Keratinocyte (primary cell): ENCODE results near the gene ZBTB2. TPM values are rescaled to one million over a fixed set of nuclear protein-coding genes. Genes with fewer than 3 reads are reported as not detected.
"Not testable (repeated sequence)": the region's sequence is repeated elsewhere in the genome, so short reads cannot be mapped to it uniquely, and the experiment has no call there.

ENCODE experiments used
- DNase-seq: peaks from one replicate; pipeline ENCODE4 v3.0.0-alpha.2; 2011; ENCODE audit warnings: low read depth, missing footprints, low spot score
- FAIRE-seq: peaks from 2 replicates; lab custom pipeline; 2011; peaks lifted over from hg19 to GRCh38; lab: Jason Lieb, UNC
- H2AFZ ChIP-seq: 2 replicates; pipeline ENCODE4 v1.6.0; 2012; ENCODE audit warnings: low read length, control low read depth, inconsistent platforms; ENCODE audit not compliant: control insufficient read depth
- H3K27ac ChIP-seq: 2 replicates; pipeline ENCODE4 v1.5.1; 2011; ENCODE audit warnings: low read length; ENCODE audit not compliant: control insufficient read depth, insufficient read depth
- H3K27me3 ChIP-seq: 3 replicates; pipeline ENCODE4 v1.6.0; 2011; ENCODE audit warnings: low read length; ENCODE audit not compliant: control insufficient read depth, insufficient read depth; ENCODE audit errors: extremely low read depth
- H3K36me3 ChIP-seq, 2 experiments: 2 replicates in 1 of 2; 3 replicates in 1 of 2; pipeline ENCODE4 v1.5.1; 2011; ENCODE audit warnings: low read length in 2 of 2, mild to moderate bottlenecking in 1 of 2; ENCODE audit not compliant: control insufficient read depth in 2 of 2, insufficient read depth in 2 of 2; ENCODE audit errors: extremely low read depth in 1 of 2
- H3K4me1 ChIP-seq: 3 replicates; pipeline ENCODE4 v1.5.1; 2011; ENCODE audit warnings: low read length; ENCODE audit not compliant: control insufficient read depth, insufficient read depth; ENCODE audit errors: extremely low read depth
- H3K4me2 ChIP-seq: 3 replicates; pipeline ENCODE4 v1.6.0; 2011; ENCODE audit warnings: low read depth, low read length; ENCODE audit not compliant: control insufficient read depth, insufficient read depth; ENCODE audit errors: extremely low read depth
- H3K4me3 ChIP-seq, 3 experiments: fragments of 200-600 bp in 1 of 3; sonication (generic) in 1 of 3; 2 replicates in 2 of 3; 3 replicates in 1 of 3; pipeline ENCODE4 v1.5.1; 2011 to 2016; ENCODE audit warnings: low read length in 3 of 3, mild to moderate bottlenecking in 3 of 3, control low read depth in 2 of 3, inconsistent platforms in 1 of 3, low read depth in 1 of 3, mixed read lengths in 1 of 3, mixed run types in 1 of 3, moderate library complexity in 1 of 3; ENCODE audit not compliant: control insufficient read depth in 2 of 3, insufficient read depth in 2 of 3; ENCODE audit errors: extremely low read depth in 1 of 3
- H3K79me2 ChIP-seq: 2 replicates; pipeline ENCODE4 v1.6.0; 2012; ENCODE audit warnings: low read length; ENCODE audit not compliant: control insufficient read depth, insufficient read depth
- H3K9ac ChIP-seq: 3 replicates; pipeline ENCODE4 v1.6.0; 2011; ENCODE audit warnings: low read length; ENCODE audit not compliant: control insufficient read depth, insufficient read depth; ENCODE audit errors: extremely low read depth
- H3K9me1 ChIP-seq: 3 replicates; pipeline ENCODE4 v1.6.0; 2011; ENCODE audit warnings: low read length; ENCODE audit not compliant: control insufficient read depth, insufficient read depth; ENCODE audit errors: extremely low read depth
- H3K9me3 ChIP-seq: 2 replicates; pipeline ENCODE4 v1.5.1; 2012; ENCODE audit warnings: low read depth, low read length; ENCODE audit not compliant: control insufficient read depth
- H4K20me1 ChIP-seq: 3 replicates; pipeline ENCODE4 v1.6.0; 2011; ENCODE audit warnings: low read length; ENCODE audit not compliant: control insufficient read depth, insufficient read depth; ENCODE audit errors: extremely low read depth
- CTCF ChIP-seq, 3 experiments: IDR thresholded peaks in 1 of 3; conservative IDR thresholded peaks in 1 of 3; optimal IDR thresholded peaks in 1 of 3; 2 replicates in 2 of 3; 3 replicates in 1 of 3; pipeline versions ENCODE3 to v1.5.1; 2011; ENCODE audit warnings: low read length in 3 of 3, mild to moderate bottlenecking in 3 of 3, moderate library complexity in 2 of 3, control low read depth in 1 of 3, inconsistent platforms in 1 of 3; ENCODE audit not compliant: insufficient read depth in 2 of 3; ENCODE audit errors: extremely low read depth in 1 of 3
- EZH2 ChIP-seq: IDR thresholded peaks from one replicate; pipeline ENCODE4 v1.6.1; 2012; ENCODE audit warnings: inconsistent platforms, mild to moderate bottlenecking, low read length, moderate library complexity
- dilution Hi-C: fragments of 300-500 bp; cut with MboI; formaldehyde crosslinking; loops from one replicate; pipeline ENCODE4 v1.7.0; 2020; ENCODE audit warnings: low sequenced_read_pairs; ENCODE audit not compliant: extremely low pct_ligation_motif_present
- polyA plus RNA-seq, 5 experiments: library from polyadenylated mRNA; depleted of rRNA in 3 of 5; stranded (reverse) in 3 of 5; stranded (forward) in 1 of 5; unstranded in 1 of 5; fragments of >200 nt; gene quantifications; 1 replicate in 1 of 5; 2 replicates in 3 of 5; 3 replicates in 1 of 5; pipeline versions ENCODE4 v1.2.1 to v1.2.3, GENCODE V29; 2011 to 2012; ENCODE audit warnings: missing spikeins in 2 of 5, low read depth in 1 of 5, low replicate concordance in 1 of 5

ZBTB2 gene
- polyA plus RNA-seq, 1 donor (not counting 4 experiments of a cell fraction or from before 2014, with no cell fraction given) = 10.9 TPM

GRCh38 chr6:151317995-151318365 is 73.4 kb downstream of the ZBTB2 start:
- no peaks in the 10 kb centered on the region for H3K4me1 ChIP-seq
- no peaks in the 10 kb centered on the region for H3K79me2 ChIP-seq
- H4K20me1 ChIP-seq = no peaks in the 10 kb centered on the region
- no peak overlapping the region for H3K27ac ChIP-seq
- TF ChIP-seq CTCF (optimal IDR thresholded peaks at IDR 0.05 in 1 of 3, IDR thresholded peaks at IDR 0.05 in 1 of 3, conservative IDR thresholded peaks at IDR 0.05 in 1 of 3; ENCODE audit: extremely low read depth in 1 of 3, insufficient read depth in 2 of 3, low read length in 3 of 3) (no peak), EZH2 (no peak)
- FAIRE-seq (no peak), DNase-seq (no peak)
- dilution Hi-C loops = no loop called here
- no peaks in the 10 kb centered on the region for H3K9me3 ChIP-seq
- no peak overlapping the region for H3K4me2 ChIP-seq
- H3K9ac ChIP-seq = no peak overlapping the region
- H3K4me3 ChIP-seq = no peak overlapping the region
- no peak overlapping the region for H2AFZ ChIP-seq
- no peaks in the 10 kb centered on the region for H3K27me3 ChIP-seq
- no peaks in the 10 kb centered on the region for H3K9me1 ChIP-seq
- no peaks in the 10 kb centered on the region for H3K36me3 ChIP-seq

- Histone ChIP-seq H3K36me3 (no peaks in the 10 kb centered on the region), H3K79me2 (no peaks in the 10 kb centered on the region), H3K9me1 (no peaks in the 10 kb centered on the region), H3K4me2 (no peak overlapping the region), H3K9ac (no peak overlapping the region), H3K4me1 (no peaks in the 10 kb centered on the region), H3K9me3 (no peaks in the 10 kb centered on the region), H3K27ac (no peak overlapping the region), H2AFZ (no peak overlapping the region), H3K4me3 (no peak overlapping the region), H3K27me3 (no peaks in the 10 kb centered on the region), H4K20me1 (no peaks in the 10 kb centered on the region)
- TF ChIP-seq CTCF (optimal IDR thresholded peaks at IDR 0.05 in 1 of 3, IDR thresholded peaks at IDR 0.05 in 1 of 3, conservative IDR thresholded peaks at IDR 0.05 in 1 of 3; ENCODE audit: extremely low read depth in 1 of 3, insufficient read depth in 2 of 3, low read length in 3 of 3) (no peak), EZH2 (no peak)
- no peak for DNase-seq
- dilution Hi-C loops = no loop called here
- FAIRE-seq = peak; percentile 39
Observed at GRCh38 chr6:151317103-151317994, 74.0 kb downstream of the ZBTB2 start.

GRCh38 chr6:151315661-151316060 is 75.7 kb downstream of the ZBTB2 start:
- H3K4me2 ChIP-seq, H3K9me1 ChIP-seq, H3K4me3 ChIP-seq, H3K4me1 ChIP-seq, H4K20me1 ChIP-seq, FAIRE-seq, H3K79me2 ChIP-seq, dilution Hi-C loops, H3K27me3 ChIP-seq, H3K27ac ChIP-seq, H2AFZ ChIP-seq, DNase-seq, H3K9me3 ChIP-seq, H3K9ac ChIP-seq, H3K36me3 ChIP-seq: not testable (repeated sequence)
